GM12892 (cell line): ENCODE results near the gene SH2D3C.

Source experiments
- POLR2A ChIP-seq: IDR thresholded peaks from 2 replicates; pipeline ENCODE4 v1.6.1; 2011; ENCODE audit warnings: low read depth, low read length, control low read depth
- TAF1 ChIP-seq: IDR thresholded peaks from 2 replicates; pipeline ENCODE4 v1.6.1; 2011; ENCODE audit warnings: low read depth, mild to moderate bottlenecking, control low read depth, low read length, borderline replicate concordance

GRCh38 chr9:127730262-127730661 is 48.2 kb downstream of the SH2D3C start:
- TF ChIP-seq POLR2A (no peak), TAF1 (no peak)
